Superior temporal gyrus (tissue), 1 donor: ENCODE results near the gene KCNK4.
A peak's percentile ranks its signal among the peaks of the same experiment; 100 is the strongest.

Experiments
- DNase-seq: peaks from one replicate; pipeline ENCODE4 v3.0.0-alpha.2; 2016; ENCODE audit errors: extremely low spot score

KCNK4 gene

GRCh38 chr11:64290352-64291261 lies 495 bp upstream of the KCNK4 start:
- DNase-seq, result no peak

GRCh38 chr11:64291752-64292459 lies 804 bp downstream of the KCNK4 start:
- no peak for DNase-seq

GRCh38 chr11:64292460-64293254 lies 1.6 kb downstream of the KCNK4 start:
- no peak for DNase-seq

GRCh38 chr11:64294774-64295173 lies 3.7 kb downstream of the KCNK4 start:
- no peak for DNase-seq

- no peak for DNase-seq
Observed at GRCh38 chr11:64295760-64296159, 4.7 kb downstream of the KCNK4 start.

- no peak for DNase-seq
Observed at GRCh38 chr11:64296236-64296635, 5.1 kb downstream of the KCNK4 start.

- DNase-seq, result no peak
Observed at GRCh38 chr11:64296830-64297698, 6.0 kb downstream of the KCNK4 start.

GRCh38 chr11:64297699-64298358 lies 6.7 kb downstream of the KCNK4 start:
- no peak for DNase-seq

GRCh38 chr11:64298966-64299846 lies 8.1 kb downstream of the KCNK4 start:
- DNase-seq, result peak; percentile 68

GRCh38 chr11:64299847-64300648 lies 8.9 kb downstream of the KCNK4 start, which contains the start of gene CATSPERZ:
Gene CATSPERZ (plus strand): TSS chr11:64300358. CDS start chr11:64300411, 53 bp downstream.
- no peak for DNase-seq

- DNase-seq, result no peak
Observed at GRCh38 chr11:64303109-64304031, 12.3 kb downstream of the KCNK4 start.

- no peak for DNase-seq
Observed at GRCh38 chr11:64304032-64304315, 12.9 kb downstream of the KCNK4 start.

GRCh38 chr11:64304316-64305072 lies 13.4 kb downstream of the KCNK4 start:
- peak; percentile 93 for DNase-seq

GRCh38 chr11:64305075-64305690 lies 14.1 kb downstream of the KCNK4 start, which contains the start of gene ESRRA:
Gene ESRRA (plus strand): TSS chr11:64305524. CDS start chr11:64307180, 1,656 bp downstream.
- peak; percentile 97 for DNase-seq

GRCh38 chr11:64305691-64306562 lies 14.8 kb downstream of the KCNK4 start:
- DNase-seq, result peak; percentile 42

- no peak for DNase-seq
Observed at GRCh38 chr11:64306563-64306875, 15.4 kb downstream of the KCNK4 start.
